Loucy (cell line): ENCODE results near the gene UPK3BL1.
"Not testable (repeated sequence)": the region's sequence is repeated elsewhere in the genome, so short reads cannot be mapped to it uniquely, and the experiment has no call there.

ENCODE experiments used
- CTCF ChIP-seq: fragments of 200-600 bp; sonication (generic); conservative IDR thresholded peaks from 2 replicates; pipeline ENCODE4 v1.5.1; 2014; ENCODE audit warnings: mild to moderate bottlenecking, antibody characterized with exemption, low read length
- EZH2phosphoT487 ChIP-seq: fragments of 200-600 bp; IDR thresholded peaks from 2 replicates; pipeline ENCODE4 v1.6.1; 2018; ENCODE audit warnings: antibody characterized with exemption, mild to moderate bottlenecking, moderate library complexity, borderline replicate concordance

GRCh38 chr7:102636956-102637355 lies 5.6 kb downstream of the UPK3BL1 start:
- TF ChIP-seq CTCF, EZH2phosphoT487: not testable (repeated sequence)
